ENCODE measurements around the gene KIF1A.
A peak's percentile ranks its signal among the peaks of the same experiment; 100 is the strongest.

Gene KIF1A

DNA sequence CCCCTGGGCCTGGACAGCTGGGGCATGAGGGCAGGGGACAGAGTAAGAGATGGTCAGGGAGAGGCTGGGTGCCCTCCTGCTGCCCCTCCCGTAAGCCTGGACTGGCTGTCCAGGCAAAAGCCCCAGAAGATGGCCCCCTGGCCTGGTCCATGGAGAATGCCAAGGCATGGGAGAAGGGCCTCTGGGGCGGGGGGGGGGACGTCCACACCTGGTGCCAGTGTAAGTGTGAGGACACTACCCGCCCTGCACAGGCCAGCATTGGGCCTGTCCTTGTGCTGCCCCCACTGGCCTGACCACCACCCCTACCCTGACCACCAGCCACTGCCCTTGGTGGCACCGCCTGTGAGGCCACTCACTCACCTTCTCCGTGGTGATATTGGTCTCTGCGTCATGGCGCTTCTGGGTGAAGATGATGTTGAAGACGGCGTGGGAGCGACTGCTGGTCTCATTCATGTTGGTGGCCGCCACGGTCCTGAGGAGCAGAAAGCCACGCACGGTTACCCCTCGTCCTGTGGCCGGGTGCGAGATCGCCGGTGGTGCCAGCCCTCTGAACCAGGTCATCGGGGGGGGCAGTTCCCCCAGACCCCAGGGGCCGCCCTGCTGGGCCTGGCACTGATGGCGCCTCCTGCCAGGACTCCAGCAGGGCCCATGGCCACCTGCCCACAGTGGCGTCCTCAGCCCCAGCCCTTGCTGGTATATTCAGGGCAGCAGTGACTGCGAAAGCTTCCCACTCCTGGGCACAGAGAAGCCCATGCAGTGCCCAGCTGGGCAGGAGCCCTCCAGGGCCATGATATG lies 35.2 kb downstream of the KIF1A start:
- peak; percentile 6 for DNase-seq
- Histone ChIP-seq H3K36me3 (peaks cover 4% of the 10 kb centered on the region; the same call in 1 of the 2 replicates), H3K4me3 (ENCODE audit: low read depth, low read length) (no peak overlapping the region), H3K4me1 (no peaks in the 10 kb centered on the region), H3K27me3 (no peaks in the 10 kb centered on the region), H3K9me3 (no peaks in the 10 kb centered on the region)
- TF ChIP-seq, protein P1, sequence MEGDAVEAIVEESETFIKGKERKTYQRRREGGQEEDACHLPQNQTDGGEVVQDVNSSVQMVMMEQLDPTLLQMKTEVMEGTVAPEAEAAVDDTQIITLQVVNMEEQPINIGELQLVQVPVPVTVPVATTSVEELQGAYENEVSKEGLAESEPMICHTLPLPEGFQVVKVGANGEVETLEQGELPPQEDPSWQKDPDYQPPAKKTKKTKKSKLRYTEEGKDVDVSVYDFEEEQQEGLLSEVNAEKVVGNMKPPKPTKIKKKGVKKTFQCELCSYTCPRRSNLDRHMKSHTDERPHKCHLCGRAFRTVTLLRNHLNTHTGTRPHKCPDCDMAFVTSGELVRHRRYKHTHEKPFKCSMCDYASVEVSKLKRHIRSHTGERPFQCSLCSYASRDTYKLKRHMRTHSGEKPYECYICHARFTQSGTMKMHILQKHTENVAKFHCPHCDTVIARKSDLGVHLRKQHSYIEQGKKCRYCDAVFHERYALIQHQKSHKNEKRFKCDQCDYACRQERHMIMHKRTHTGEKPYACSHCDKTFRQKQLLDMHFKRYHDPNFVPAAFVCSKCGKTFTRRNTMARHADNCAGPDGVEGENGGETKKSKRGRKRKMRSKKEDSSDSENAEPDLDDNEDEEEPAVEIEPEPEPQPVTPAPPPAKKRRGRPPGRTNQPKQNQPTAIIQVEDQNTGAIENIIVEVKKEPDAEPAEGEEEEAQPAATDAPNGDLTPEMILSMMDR (IDR thresholded peaks at IDR 0.05; ENCODE audit: low read depth, low read length) = no peak

- Histone ChIP-seq H3K27me3 (no peaks in the 10 kb centered on the region), H3K9me3 (no peaks in the 10 kb centered on the region), H3K36me3 (peaks cover 4% of the 10 kb centered on the region; the same call in 1 of the 2 replicates), H3K4me3 (ENCODE audit: low read depth, low read length) (no peak overlapping the region), H3K4me1 (no peaks in the 10 kb centered on the region)
- DNase-seq = peak; percentile 7
- TF ChIP-seq, protein P1 (IDR thresholded peaks at IDR 0.05; ENCODE audit: low read depth, low read length) = no peak
Observed at GRCh38 chr2:240783819-240784621, 36.0 kb downstream of the KIF1A start.

GRCh38 chr2:240782886-240783818 lies 36.9 kb downstream of the KIF1A start:
- DNase-seq = no peak
- H3K4me3 ChIP-seq (ENCODE audit: low read depth, low read length) = no peak overlapping the region
- H3K4me1 ChIP-seq = no peaks in the 10 kb centered on the region
- TF ChIP-seq, protein P1 (IDR thresholded peaks at IDR 0.05; ENCODE audit: low read depth, low read length) = no peak
- no peaks in the 10 kb centered on the region for H3K9me3 ChIP-seq
- peaks cover 4% of the 10 kb centered on the region; the same call in 1 of the 2 replicates for H3K36me3 ChIP-seq
- no peaks in the 10 kb centered on the region for H3K27me3 ChIP-seq

DNA sequence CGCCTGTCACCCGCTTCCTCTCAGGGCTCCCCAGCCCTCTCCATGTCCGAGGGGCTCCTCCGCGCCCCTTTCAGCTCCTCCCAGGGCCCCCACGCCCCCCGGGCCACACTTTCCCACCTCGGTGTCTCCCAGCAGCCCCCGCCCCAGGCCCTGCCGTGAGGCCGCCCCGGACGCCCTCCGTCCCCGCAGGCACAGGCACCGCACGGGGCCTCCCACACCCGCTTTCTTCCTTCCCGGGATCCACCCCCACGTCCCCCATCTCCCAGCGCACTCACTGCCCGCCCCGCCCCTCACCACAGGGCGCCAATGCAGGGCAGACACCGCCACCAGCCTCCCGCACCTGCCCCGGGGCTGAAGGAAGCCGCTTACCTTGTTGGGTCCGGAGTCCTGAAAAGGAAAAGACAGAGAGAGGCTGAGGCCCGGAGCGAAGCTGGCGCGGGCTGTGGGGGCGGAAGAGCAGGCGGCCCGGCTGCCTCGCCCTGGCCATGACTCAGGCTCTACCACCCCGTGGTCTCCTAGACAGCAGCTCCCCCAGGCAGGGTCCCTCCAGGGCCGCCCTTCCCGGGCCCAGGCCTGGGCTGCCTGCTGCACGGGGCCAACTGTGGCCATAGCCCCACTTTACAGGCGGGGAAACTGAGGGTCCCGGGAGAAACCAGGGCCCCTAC lies 37.7 kb downstream of the KIF1A start:
- no peak for DNase-seq
- H3K9me3 ChIP-seq = no peaks in the 10 kb centered on the region
- H3K27me3 ChIP-seq = no peaks in the 10 kb centered on the region
- H3K4me3 ChIP-seq (ENCODE audit: low read depth, low read length) = no peak overlapping the region
- H3K4me1 ChIP-seq = no peaks in the 10 kb centered on the region
- peaks cover 4% of the 10 kb centered on the region; the same call in 1 of the 2 replicates for H3K36me3 ChIP-seq
- TF ChIP-seq, protein P1 (IDR thresholded peaks at IDR 0.05; ENCODE audit: low read depth, low read length) = no peak

- TF ChIP-seq, protein P1 (IDR thresholded peaks at IDR 0.05; ENCODE audit: low read depth, low read length) = no peak
- no peak for DNase-seq
- no peak overlapping the region for H3K4me3 ChIP-seq (ENCODE audit: low read depth, low read length)
- peaks cover 4% of the 10 kb centered on the region; the same call in 1 of the 2 replicates for H3K36me3 ChIP-seq
- H3K4me1 ChIP-seq = no peaks in the 10 kb centered on the region
- no peaks in the 10 kb centered on the region for H3K27me3 ChIP-seq
- no peaks in the 10 kb centered on the region for H3K9me3 ChIP-seq
Observed at GRCh38 chr2:240781471-240782220, 38.4 kb downstream of the KIF1A start.
